ENCODE measurements around the gene TBC1D1. TPM values are rescaled to one million over a fixed set of nuclear protein-coding genes. Genes with fewer than 3 reads are reported as not detected.
"Not testable (repeated sequence)": the region's sequence is repeated elsewhere in the genome, so short reads cannot be mapped to it uniquely, and the experiment has no call there.

The TBC1D1 gene
- total and polyA plus RNA-seq, 8 donors, result 53.3 to 78.9 (median 71.1) TPM

DNA sequence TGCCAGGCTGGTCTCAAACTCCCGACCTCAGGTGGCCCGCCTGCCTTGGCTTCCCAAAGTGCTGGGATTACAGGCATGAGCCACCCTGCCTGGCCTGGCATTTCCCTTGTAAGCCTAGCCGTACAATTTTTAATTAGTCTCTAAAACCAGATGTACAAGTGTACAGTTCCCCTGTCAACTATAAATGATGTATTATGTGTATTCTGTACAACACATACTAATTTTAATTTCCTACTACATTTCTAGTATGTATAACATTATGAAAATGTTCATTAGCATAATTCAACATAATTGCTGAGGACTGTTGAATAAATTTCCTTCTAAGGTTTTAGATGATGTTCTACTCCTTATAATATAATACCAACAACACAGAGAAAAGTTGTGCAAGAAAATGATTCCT lies 27.8 kb downstream of the TBC1D1 start:
- Histone ChIP-seq H3K9me3 (no peaks in the 10 kb centered on the region), H3K27ac (no peak overlapping the region), H3K27me3 (no peaks in the 10 kb centered on the region), H3K36me3 (no peaks in the 10 kb centered on the region), H3K4me1 (no peaks in the 10 kb centered on the region), H3K4me3 (no peak overlapping the region)
- no peak for ATAC-seq
- TF ChIP-seq, protein P1, sequence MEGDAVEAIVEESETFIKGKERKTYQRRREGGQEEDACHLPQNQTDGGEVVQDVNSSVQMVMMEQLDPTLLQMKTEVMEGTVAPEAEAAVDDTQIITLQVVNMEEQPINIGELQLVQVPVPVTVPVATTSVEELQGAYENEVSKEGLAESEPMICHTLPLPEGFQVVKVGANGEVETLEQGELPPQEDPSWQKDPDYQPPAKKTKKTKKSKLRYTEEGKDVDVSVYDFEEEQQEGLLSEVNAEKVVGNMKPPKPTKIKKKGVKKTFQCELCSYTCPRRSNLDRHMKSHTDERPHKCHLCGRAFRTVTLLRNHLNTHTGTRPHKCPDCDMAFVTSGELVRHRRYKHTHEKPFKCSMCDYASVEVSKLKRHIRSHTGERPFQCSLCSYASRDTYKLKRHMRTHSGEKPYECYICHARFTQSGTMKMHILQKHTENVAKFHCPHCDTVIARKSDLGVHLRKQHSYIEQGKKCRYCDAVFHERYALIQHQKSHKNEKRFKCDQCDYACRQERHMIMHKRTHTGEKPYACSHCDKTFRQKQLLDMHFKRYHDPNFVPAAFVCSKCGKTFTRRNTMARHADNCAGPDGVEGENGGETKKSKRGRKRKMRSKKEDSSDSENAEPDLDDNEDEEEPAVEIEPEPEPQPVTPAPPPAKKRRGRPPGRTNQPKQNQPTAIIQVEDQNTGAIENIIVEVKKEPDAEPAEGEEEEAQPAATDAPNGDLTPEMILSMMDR (IDR thresholded peaks at IDR 0.05), result no peak
- intact Hi-C loops (cut with DNase I), result no loop called here
- no peak for DNase-seq

DNA sequence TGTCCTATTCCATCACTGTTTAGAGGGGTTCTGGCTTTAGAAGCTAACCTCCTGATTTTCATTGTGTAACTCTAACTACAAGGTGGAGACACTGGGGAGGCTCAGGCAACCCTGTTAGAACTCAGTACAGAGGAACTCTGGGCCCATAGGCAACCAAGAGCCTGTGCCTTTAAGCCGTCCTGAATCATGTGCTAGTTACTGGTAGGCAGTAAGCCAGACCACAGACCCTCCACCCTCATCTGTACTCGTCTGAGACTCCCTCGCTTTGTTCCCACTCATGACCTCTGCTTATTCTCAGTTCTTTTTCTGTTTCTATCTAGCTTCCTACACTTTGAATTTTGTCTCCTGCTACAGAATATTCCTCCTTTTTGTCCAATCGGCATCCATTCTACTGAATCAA lies 31.4 kb downstream of the TBC1D1 start:
- no peak for DNase-seq
- Histone ChIP-seq H3K27me3 (no peaks in the 10 kb centered on the region), H3K36me3 (no peaks in the 10 kb centered on the region), H3K4me3 (no peak overlapping the region), H3K9me3 (no peaks in the 10 kb centered on the region), H3K27ac (no peak overlapping the region), H3K4me1 (no peaks in the 10 kb centered on the region)
- intact Hi-C loops (cut with DNase I), result no loop called here
- TF ChIP-seq, protein P1 (IDR thresholded peaks at IDR 0.05), result no peak
- peak; percentile 49 for ATAC-seq

DNA sequence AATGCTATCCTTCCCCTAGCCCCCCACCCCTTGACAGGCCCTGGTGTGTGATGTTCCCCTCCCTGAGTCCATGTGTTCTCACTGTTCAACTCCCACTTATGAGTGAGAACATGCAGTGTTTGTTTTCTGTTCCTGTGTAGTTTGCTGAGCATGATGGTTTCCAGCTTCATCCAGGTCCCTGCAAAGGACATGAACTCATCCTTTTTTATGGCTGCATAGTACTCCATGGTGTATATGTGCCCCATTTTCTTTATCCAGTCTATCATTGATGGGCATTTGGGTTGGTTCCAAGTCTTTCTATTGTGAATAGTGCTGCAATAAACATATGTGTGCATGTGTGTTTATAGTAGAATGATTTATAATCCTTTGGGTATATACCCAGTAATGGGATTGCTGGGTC lies 32.2 kb downstream of the TBC1D1 start:
- ATAC-seq, result not testable (repeated sequence)

DNA sequence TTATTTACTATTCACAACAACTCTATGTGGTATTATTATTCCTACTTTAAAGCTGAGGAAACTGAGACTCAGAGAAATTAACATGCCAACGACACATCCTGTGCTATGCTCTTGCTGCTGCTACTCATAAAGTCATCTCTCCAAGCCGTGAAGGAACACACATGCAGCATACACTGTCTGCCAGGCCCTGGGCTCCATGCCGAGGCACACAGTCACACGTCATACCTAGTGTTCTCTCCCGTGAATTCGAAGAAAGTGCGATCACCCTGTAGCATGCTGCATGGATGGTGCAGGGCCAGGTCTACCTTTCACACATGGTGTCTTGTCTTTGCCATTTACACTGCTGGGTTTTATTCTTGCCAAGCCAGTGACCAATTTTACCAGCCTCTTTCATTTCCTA lies 34.1 kb downstream of the TBC1D1 start:
- no peak overlapping the region for H3K27ac ChIP-seq
- intact Hi-C loops (cut with DNase I), result no loop called here
- no peak overlapping the region for H3K4me3 ChIP-seq
- no peaks in the 10 kb centered on the region for H3K9me3 ChIP-seq
- ATAC-seq, result no peak
- no peak for DNase-seq
- H3K4me1 ChIP-seq, result peaks cover 0 to 8% of the 10 kb centered on the region in 2 donors
- no peaks in the 10 kb centered on the region for H3K27me3 ChIP-seq
- H3K36me3 ChIP-seq, result no peaks in the 10 kb centered on the region
- TF ChIP-seq, protein P1 (IDR thresholded peaks at IDR 0.05), result no peak

More for the DNA sequence above, 32.2 kb downstream of the TBC1D1 start:
- H3K27ac ChIP-seq; H3K27me3 ChIP-seq; DNase-seq; H3K9me3 ChIP-seq; H3K4me1 ChIP-seq; intact Hi-C loops (cut with DNase I); H3K4me3 ChIP-seq; H3K36me3 ChIP-seq: not testable (repeated sequence)

DNA sequence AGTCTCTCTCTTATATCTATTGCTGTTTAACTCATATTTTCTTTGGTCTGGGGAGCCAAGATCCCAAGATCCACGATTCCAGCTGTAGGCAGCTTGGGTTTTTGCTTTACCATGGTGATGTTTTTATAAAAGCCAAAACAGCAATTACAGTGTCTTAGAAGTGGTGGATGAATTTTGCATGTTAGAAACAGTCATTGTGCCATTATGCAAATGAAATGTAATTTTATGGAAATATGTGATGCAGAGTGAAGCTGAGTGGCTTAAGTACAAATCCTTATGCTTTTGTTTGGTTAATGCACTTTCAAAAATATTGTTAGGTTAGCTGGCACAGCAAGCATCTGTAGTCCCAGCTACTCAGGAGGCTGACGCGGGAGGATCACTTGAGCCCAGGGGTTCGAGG lies 36.5 kb downstream of the TBC1D1 start:
- ATAC-seq (no peak), DNase-seq (no peak)
- H3K4me1 ChIP-seq, result peaks cover 0 to 8% of the 10 kb centered on the region in 2 donors
- H3K36me3 ChIP-seq, result no peaks in the 10 kb centered on the region
- TF ChIP-seq, protein P1 (IDR thresholded peaks at IDR 0.05), result no peak
- H3K27ac ChIP-seq, result no peak overlapping the region
- intact Hi-C loops (cut with DNase I), result no loop called here
- H3K27me3 ChIP-seq, result no peaks in the 10 kb centered on the region
- no peaks in the 10 kb centered on the region for H3K9me3 ChIP-seq
- H3K4me3 ChIP-seq, result no peak overlapping the region

All from left lung (tissue), 10 donors.